WTC11 (cell line): ENCODE data around the gene ALG14. TPM values are rescaled to one million over a fixed set of nuclear protein-coding genes. Genes with fewer than 3 reads are reported as not detected.

Experiments
- ATAC-seq: fragments of 200-7000 bp; cut with Tn5 transposase; 2 replicates; pipeline ENCODE4 v1.10.0; 2021; ENCODE audit warnings: mild to moderate bottlenecking, moderate library complexity
- CTCF ChIA-PET: fragments of 300-600 bp; sonication (Branson Sonifier 250); formaldehyde crosslinking; loops from one replicate; lab custom pipeline; 2021; ENCODE audit warnings: antibody characterized with exemption; lab: Charles Lee
- POLR2A ChIA-PET: fragments of 350-600 bp; sonication (Branson Sonifier 250); formaldehyde crosslinking; loops from one replicate; lab custom pipeline; 2021; ENCODE audit warnings: antibody characterized with exemption; lab: Charles Lee
- DNase-seq: peaks from one replicate; pipeline ENCODE4 v3.0.0; 2021; ENCODE audit warnings: low spot score
- H3K27ac Mint-ChIP-seq: 2 replicates; pipeline ENCODE4 v1.8.0; 2021; ENCODE audit warnings: mixed read lengths
- H3K27me3 Mint-ChIP-seq: 2 replicates; pipeline ENCODE4 v1.8.0; 2021; ENCODE audit warnings: low read depth, mild to moderate bottlenecking, moderate library complexity, mixed read lengths
- H3K36me3 Mint-ChIP-seq: 2 replicates; pipeline ENCODE4 v1.8.0; 2021; ENCODE audit warnings: mixed read lengths
- H3K4me1 Mint-ChIP-seq: 2 replicates; pipeline ENCODE4 v1.8.0; 2022; ENCODE audit warnings: mixed read lengths
- H3K4me3 Mint-ChIP-seq: 2 replicates; pipeline ENCODE4 v1.8.0; 2021; ENCODE audit warnings: mild to moderate bottlenecking, moderate library complexity, mixed read lengths
- H3K9me3 Mint-ChIP-seq: 2 replicates; pipeline ENCODE4 v1.8.0; 2021; ENCODE audit warnings: mixed read lengths
- ATF6 ChIP-seq: sonication (generic); formaldehyde crosslinking; IDR thresholded peaks from 2 replicates; pipeline ENCODE4 v1.8.1; 2023; ENCODE audit warnings: mild to moderate bottlenecking, missing genetic modification reagents
- CBFB ChIP-seq: sonication (generic); formaldehyde crosslinking; IDR thresholded peaks from 2 replicates; pipeline ENCODE4 v1.8.1; 2022; ENCODE audit warnings: mild to moderate bottlenecking, low read depth, missing genetic modification reagents
- CREB1 ChIP-seq: sonication (generic); formaldehyde crosslinking; IDR thresholded peaks from 2 replicates; pipeline ENCODE4 v1.8.0; 2023; ENCODE audit warnings: mild to moderate bottlenecking, missing genetic modification reagents
- CREM ChIP-seq: sonication (generic); formaldehyde crosslinking; IDR thresholded peaks from 2 replicates; pipeline ENCODE4 v1.8.1; 2022; ENCODE audit warnings: mild to moderate bottlenecking, missing genetic modification reagents, moderate library complexity
- CTCF ChIP-seq: fragments of 200-600 bp; IDR thresholded peaks from 2 replicates; pipeline ENCODE4 v1.8.0; 2022; ENCODE audit warnings: antibody characterized with exemption
- E2F4 ChIP-seq: sonication (generic); formaldehyde crosslinking; IDR thresholded peaks from 2 replicates; pipeline ENCODE4 v1.8.1; 2022; ENCODE audit warnings: low read depth, mild to moderate bottlenecking, moderate library complexity, missing genetic modification reagents, borderline replicate concordance
- ETV6 ChIP-seq: sonication (generic); formaldehyde crosslinking; IDR thresholded peaks from 2 replicates; pipeline ENCODE4 v1.8.1; 2022; ENCODE audit warnings: mild to moderate bottlenecking, missing genetic modification reagents
- GABPB1 ChIP-seq: sonication (generic); formaldehyde crosslinking; IDR thresholded peaks from 2 replicates; pipeline ENCODE4 v1.8.1; 2023; ENCODE audit warnings: mild to moderate bottlenecking, missing genetic modification reagents
- HMGXB4 ChIP-seq: sonication (generic); formaldehyde crosslinking; IDR thresholded peaks from 2 replicates; pipeline ENCODE4 v1.8.1; 2023; ENCODE audit warnings: mild to moderate bottlenecking, moderate library complexity, missing genetic modification reagents
- IRF1 ChIP-seq: sonication (generic); formaldehyde crosslinking; IDR thresholded peaks from 2 replicates; pipeline ENCODE4 v1.8.0; 2023; ENCODE audit warnings: missing genetic modification reagents
- KAT7 ChIP-seq: sonication (generic); formaldehyde crosslinking; IDR thresholded peaks from 2 replicates; pipeline ENCODE4 v1.8.1; 2023; ENCODE audit warnings: missing genetic modification reagents, mild to moderate bottlenecking, borderline replicate concordance
- MXD4 ChIP-seq: fragments of 250-450 bp; sonication (Bioruptor Pico); IDR thresholded peaks from 2 replicates; pipeline ENCODE4 v1.8.0; 2021; ENCODE audit warnings: mild to moderate bottlenecking, moderate library complexity, borderline replicate concordance
- NR3C1 ChIP-seq: sonication (generic); formaldehyde crosslinking; conservative IDR thresholded peaks from 2 replicates; pipeline ENCODE4 v1.8.1; 2023; ENCODE audit warnings: low read depth, mild to moderate bottlenecking, missing genetic modification reagents
- PREB ChIP-seq: sonication (generic); formaldehyde crosslinking; IDR thresholded peaks from 2 replicates; pipeline ENCODE4 v1.8.1; 2022; ENCODE audit warnings: mild to moderate bottlenecking, missing genetic modification reagents, moderate library complexity, borderline replicate concordance
- RELA ChIP-seq: sonication (generic); formaldehyde crosslinking; IDR thresholded peaks from 2 replicates; pipeline ENCODE4 v1.8.1; 2022; ENCODE audit warnings: missing genetic modification reagents, mild to moderate bottlenecking, borderline replicate concordance
- SOX15 ChIP-seq: fragments of 250-450 bp; sonication (Bioruptor Pico); IDR thresholded peaks from 2 replicates; pipeline ENCODE4 v1.9.0; 2021; ENCODE audit warnings: mild to moderate bottlenecking
- ZNF281 ChIP-seq: sonication (generic); formaldehyde crosslinking; IDR thresholded peaks from 2 replicates; pipeline ENCODE4 v1.8.0; 2023; ENCODE audit warnings: mild to moderate bottlenecking, missing genetic modification reagents
- ZNF512 ChIP-seq: sonication (generic); formaldehyde crosslinking; IDR thresholded peaks from 2 replicates; pipeline ENCODE4 v1.8.1; 2022; ENCODE audit warnings: missing genetic modification reagents, borderline replicate concordance
- total RNA-seq: library from RNA; stranded (reverse); gene quantifications from 3 replicates; pipeline ENCODE4 v1.2.3, GENCODE V29; 2021

The ALG14 gene
- total RNA-seq, 1 experiment from 2014 or later, result 2.3 TPM

GRCh38 chr1:94946886-94947285 is 125.9 kb downstream of the ALG14 start:
- ATAC-seq, result no peak
- H3K36me3 Mint-ChIP-seq, result no peaks in the 10 kb centered on the region
- TF ChIP-seq KAT7 (CRISPR knock-in tag) (no peak), E2F4 (CRISPR knock-in tag) (no peak), SOX15 (CRISPR knock-in tag) (no peak), ETV6 (CRISPR knock-in tag) (no peak), HMGXB4 (CRISPR knock-in tag) (no peak), IRF1 (CRISPR knock-in tag) (no peak), CREB1 (CRISPR knock-in tag) (no peak), RELA (CRISPR knock-in tag) (no peak), ZNF281 (CRISPR knock-in tag) (no peak), CREM (CRISPR knock-in tag) (no peak), CTCF (no peak), ATF6 (CRISPR knock-in tag) (no peak)
- TF ChIP-seq, all 79 proteins: peak for 0
- H3K27me3 Mint-ChIP-seq, result no peaks in the 10 kb centered on the region
- no peaks in the 10 kb centered on the region for H3K9me3 Mint-ChIP-seq
- ChIA-PET POLR2A (no interaction called here), CTCF (interaction anchor here (1.4 kb wide), 1 partner anchor 97 kb away, joined by 4 read pairs; no protein-coding TSS in a partner anchor)
- DNase-seq, result no peak
- H3K27ac Mint-ChIP-seq, result no peak overlapping the region
- no peaks in the 10 kb centered on the region for H3K4me1 Mint-ChIP-seq
- H3K4me3 Mint-ChIP-seq, result no peak overlapping the region

- H3K27ac Mint-ChIP-seq, result no peak overlapping the region
- no peak overlapping the region for H3K4me3 Mint-ChIP-seq
- DNase-seq, result no peak
- H3K36me3 Mint-ChIP-seq, result no peaks in the 10 kb centered on the region
- H3K4me1 Mint-ChIP-seq, result peaks cover 10% of the 10 kb centered on the region
- no peak for ATAC-seq
- TF ChIP-seq MXD4 (CRISPR knock-in tag), result no peak
- no peak for TF ChIP-seq GABPB1
- no peak for TF ChIP-seq KAT7 (CRISPR knock-in tag)
- TF ChIP-seq NR3C1 (CRISPR knock-in tag), result no peak
- no peak for TF ChIP-seq CBFB
- TF ChIP-seq PREB, result no peak
- TF ChIP-seq ZNF512 (CRISPR knock-in tag), result no peak
- ChIA-PET CTCF (no interaction called here), POLR2A (no interaction called here)
- no peaks in the 10 kb centered on the region for H3K27me3 Mint-ChIP-seq
- no peaks in the 10 kb centered on the region for H3K9me3 Mint-ChIP-seq
These were observed 130.3 kb downstream of the ALG14 start for GRCh38 chr1:94942171-94943128.
